ENCODE results near the gene CTDSPL.

CTDSPL gene

GRCh38 chr3:37921025-37921424 lies 59.3 kb downstream of the CTDSPL start (continued):
- TF ChIP-seq ZNF398 (tag by site-specific recombination; IDR thresholded peaks at IDR 0.05) (no peak), BCL11A (tag by site-specific recombination; IDR thresholded peaks at IDR 0.05; ENCODE audit: low read depth) (no peak), ZNF830 (tag by site-specific recombination; IDR thresholded peaks at IDR 0.05; ENCODE audit: low read depth) (no peak), ZBTB6 (tag by site-specific recombination; IDR thresholded peaks at IDR 0.05) (no peak), ZNF404 (tag by site-specific recombination; IDR thresholded peaks at IDR 0.05) (no peak)

- TF ChIP-seq ZNF596 (tag by site-specific recombination; IDR thresholded peaks at IDR 0.05): no peak
- TF ChIP-seq ZNF660 (tag by site-specific recombination; IDR thresholded peaks at IDR 0.05): no peak
- no peak for TF ChIP-seq GLIS1 (tag by site-specific recombination; IDR thresholded peaks at IDR 0.05)
- TF ChIP-seq BCL6B (tag by site-specific recombination; IDR thresholded peaks at IDR 0.05): no peak
- no peak for TF ChIP-seq HOXA7 (CRISPR knock-in tag; IDR thresholded peaks at IDR 0.05; ENCODE audit: borderline replicate concordance)
- no peak for TF ChIP-seq ZFP3 (tag by site-specific recombination; IDR thresholded peaks at IDR 0.05; ENCODE audit: low read depth)
- no peak for TF ChIP-seq ZNF692 (tag by site-specific recombination; IDR thresholded peaks at IDR 0.05)
- TF ChIP-seq MEIS1 (CRISPR knock-in tag; IDR thresholded peaks at IDR 0.05; ENCODE audit: borderline replicate concordance): no peak
- no peak for TF ChIP-seq ZNF23 (tag by site-specific recombination; IDR thresholded peaks at IDR 0.05; ENCODE audit: borderline replicate concordance)
- no peak for TF ChIP-seq ZNF571 (tag by site-specific recombination; IDR thresholded peaks at IDR 0.05)
- TF ChIP-seq MZF1 (tag by site-specific recombination; IDR thresholded peaks at IDR 0.05; ENCODE audit: borderline replicate concordance): no peak
- TF ChIP-seq ZNF37A (tag by site-specific recombination; IDR thresholded peaks at IDR 0.05): no peak
- TF ChIP-seq ZFP69B (tag by site-specific recombination; IDR thresholded peaks at IDR 0.05): no peak
- no peak for TF ChIP-seq ZNF670 (tag by site-specific recombination; IDR thresholded peaks at IDR 0.05; ENCODE audit: low read depth)
- no peak for TF ChIP-seq ZSCAN16 (tag by site-specific recombination; IDR thresholded peaks at IDR 0.05)
- no peak for TF ChIP-seq ZNF521 (tag by site-specific recombination; IDR thresholded peaks at IDR 0.05)
- TF ChIP-seq ZNF837 (tag by site-specific recombination; IDR thresholded peaks at IDR 0.05): no peak
- ChIA-PET POLR2A (no interaction called here), CTCF (interaction anchor here (1.2 kb wide), 1 partner anchor 52 kb away, joined by 4 read pairs; no protein-coding TSS in a partner anchor)
- H3K36me3 ChIP-seq (ENCODE audit: control insufficient read depth in 2 of 2, insufficient read depth in 1 of 2, low read length in 2 of 2): no peaks in the 10 kb centered on the region
- H3K9me3 ChIP-seq (ENCODE audit: control insufficient read depth, insufficient read depth, low read depth, low read length): no peaks in the 10 kb centered on the region
- no peaks in the 10 kb centered on the region for H3K4me1 ChIP-seq (ENCODE audit: control insufficient read depth, insufficient read depth, low read length)
- H3K27ac ChIP-seq (ENCODE audit: extremely low read depth, low read depth, low read length): no peak overlapping the region
- H3K4me3 ChIP-seq (ENCODE audit: low read depth, low read length): no peak overlapping the region
Observed at GRCh38 chr3:37922721-37923568, 61.3 kb downstream of the CTDSPL start.
